CD1c-positive myeloid dendritic cell (primary cell): ENCODE results near the gene ANP32E.
A peak's percentile ranks its signal among the peaks of the same experiment; 100 is the strongest.

Experiments
- DNase-seq: peaks from one replicate; pipeline ENCODE4 v3.0.0-alpha.2; 2016; ENCODE audit errors: extremely low spot score

The ANP32E gene

GRCh38 chr1:150235852-150236613 is at the start of gene ANP32E:
Gene ANP32E, minus strand, starts transcription at chr1:150236112. Its CDS starts 326 bp downstream, at chr1:150235786.
- peak; percentile 96 for DNase-seq

GRCh38 chr1:150283260-150283659 is 47.3 kb upstream of the ANP32E start:
- DNase-seq, result no peak

GRCh38 chr1:150282558-150282958 is 46.6 kb upstream of the ANP32E start:
- DNase-seq, result no peak

GRCh38 chr1:150281758-150282557 is 46.0 kb upstream of the ANP32E start, which contains the start of gene CIART:
Gene CIART, plus strand, starts transcription at chr1:150282554. Its CDS starts 714 bp downstream, at chr1:150283268.
- DNase-seq, result peak; percentile 76

- peak; percentile 63 for DNase-seq
These were observed 45.4 kb upstream of the ANP32E start for GRCh38 chr1:150281221-150281757.

- DNase-seq, result no peak
These were observed 44.3 kb upstream of the ANP32E start for GRCh38 chr1:150280138-150280707.

GRCh38 chr1:150273311-150273710 is 37.4 kb upstream of the ANP32E start:
- peak; percentile 74 for DNase-seq

- peak; percentile 16 for DNase-seq
These were observed 35.5 kb upstream of the ANP32E start for GRCh38 chr1:150271291-150271959.

GRCh38 chr1:150269451-150269850 is 33.5 kb upstream of the ANP32E start:
- DNase-seq, result peak; percentile 65

GRCh38 chr1:150268705-150269403 is 32.9 kb upstream of the ANP32E start, which contains the start of gene APH1A:
Gene APH1A, minus strand, starts transcription at chr1:150269016. Its CDS starts 206 bp downstream, at chr1:150268810.
- DNase-seq, result peak; percentile 97

- DNase-seq, result peak; percentile 50
These were observed 32.4 kb upstream of the ANP32E start for GRCh38 chr1:150268340-150268704.

- DNase-seq, result no peak
These were observed 32.0 kb upstream of the ANP32E start for GRCh38 chr1:150267896-150268295.

- DNase-seq, result no peak
These were observed 27.6 kb upstream of the ANP32E start for GRCh38 chr1:150263549-150263948.

GRCh38 chr1:150262388-150263320 is 26.7 kb upstream of the ANP32E start:
- no peak for DNase-seq

- no peak for DNase-seq
These were observed 25.5 kb upstream of the ANP32E start for GRCh38 chr1:150261367-150261766.

- no peak for DNase-seq
These were observed 24.1 kb upstream of the ANP32E start for GRCh38 chr1:150259758-150260669.

- no peak for DNase-seq
These were observed 23.3 kb upstream of the ANP32E start for GRCh38 chr1:150259217-150259616.
